Astrocyte (in vitro differentiated cells and primary cell): ENCODE data around the gene CACNA1C. TPM values are rescaled to one million over a fixed set of nuclear protein-coding genes. Genes with fewer than 3 reads are reported as not detected.
A peak's percentile ranks its signal among the peaks of the same experiment; 100 is the strongest.

ENCODE experiments used
- DNase-seq: peaks from one replicate; pipeline ENCODE4 v3.0.0-alpha.2; 2010; ENCODE audit warnings: low read depth
- FAIRE-seq: peaks from 2 replicates; lab custom pipeline; 2011; peaks lifted over from hg19 to GRCh38; lab: Jason Lieb, UNC
- H2AFZ ChIP-seq: 2 replicates; pipeline ENCODE4 v1.6.0; 2012; ENCODE audit warnings: low read depth, low read length, inconsistent platforms
- H3K27ac ChIP-seq: 2 replicates; pipeline ENCODE4 v1.5.1; 2011; ENCODE audit warnings: low read depth, low read length, inconsistent platforms
- H3K27me3 ChIP-seq: 2 replicates; pipeline ENCODE4 v1.6.0; 2011; ENCODE audit warnings: low read length, inconsistent platforms; ENCODE audit not compliant: insufficient read depth
- H3K36me3 ChIP-seq: 2 replicates; pipeline ENCODE4 v1.5.1; 2011; ENCODE audit warnings: low read length, inconsistent platforms; ENCODE audit not compliant: insufficient read depth
- H3K4me1 ChIP-seq: 2 replicates; pipeline ENCODE4 v1.5.1; 2011; ENCODE audit warnings: low read length, inconsistent platforms; ENCODE audit not compliant: insufficient read depth
- H3K4me2 ChIP-seq: 2 replicates; pipeline ENCODE4 v1.6.0; 2012; ENCODE audit warnings: low read length, inconsistent platforms
- H3K4me3 ChIP-seq: 2 replicates; pipeline ENCODE4 v1.5.1; 2011; ENCODE audit warnings: low read depth, mild to moderate bottlenecking, low read length, inconsistent platforms; ENCODE audit not compliant: insufficient read depth
- H3K79me2 ChIP-seq: 2 replicates; pipeline ENCODE4 v1.6.0; 2012; ENCODE audit warnings: mild to moderate bottlenecking, low read length, inconsistent platforms; ENCODE audit not compliant: insufficient read depth
- H3K9ac ChIP-seq: 2 replicates; pipeline ENCODE4 v1.6.0; 2012; ENCODE audit warnings: mild to moderate bottlenecking, low read length, inconsistent platforms
- H3K9me3 ChIP-seq: 2 replicates; pipeline ENCODE4 v1.5.1; 2012; ENCODE audit warnings: low read depth, mild to moderate bottlenecking, low read length, inconsistent platforms; ENCODE audit not compliant: insufficient read depth
- H4K20me1 ChIP-seq: 2 replicates; pipeline ENCODE4 v1.6.0; 2012; ENCODE audit warnings: low read length, inconsistent platforms; ENCODE audit not compliant: insufficient read depth
- H3K27ac Mint-ChIP-seq: one replicate; pipeline ENCODE4 v1.8.0; 2021; ENCODE audit warnings: mild to moderate bottlenecking, mixed read lengths; ENCODE audit not compliant: unreplicated experiment
- H3K27me3 Mint-ChIP-seq: one replicate; pipeline ENCODE4 v1.8.0; 2021; ENCODE audit warnings: low read depth, mixed read lengths; ENCODE audit not compliant: unreplicated experiment
- H3K36me3 Mint-ChIP-seq: one replicate; pipeline ENCODE4 v1.8.0; 2021; ENCODE audit warnings: low read depth, mixed read lengths; ENCODE audit not compliant: unreplicated experiment
- H3K4me1 Mint-ChIP-seq: one replicate; pipeline ENCODE4 v1.8.0; 2021; ENCODE audit warnings: low read depth, mixed read lengths; ENCODE audit not compliant: unreplicated experiment
- H3K4me3 Mint-ChIP-seq: one replicate; pipeline ENCODE4 v1.8.0; 2021; ENCODE audit warnings: mild to moderate bottlenecking, moderate library complexity, mixed read lengths; ENCODE audit not compliant: unreplicated experiment
- H3K9me3 Mint-ChIP-seq: one replicate; pipeline ENCODE4 v1.8.0; 2021; ENCODE audit warnings: mild to moderate bottlenecking, mixed read lengths; ENCODE audit not compliant: unreplicated experiment
- EZH2 ChIP-seq: IDR thresholded peaks from 2 replicates; pipeline ENCODE4 v1.6.1; 2012; ENCODE audit warnings: mild to moderate bottlenecking, low read length, inconsistent platforms; ENCODE audit not compliant: insufficient read depth
- total RNA-seq: library from RNA; stranded (reverse); gene quantifications from 2 replicates; pipeline ENCODE4 v1.2.1, GENCODE V29; 2021
- TF ChIP-seq, protein P1 (sequence below): IDR thresholded peaks from 2 replicates; pipeline ENCODE4 v1.5.1; 2011; ENCODE audit warnings: low read depth, mild to moderate bottlenecking, inconsistent platforms, low read length, moderate library complexity; ENCODE audit not compliant: insufficient read depth

The CACNA1C gene
- total RNA-seq, 1 donor from 2014 or later = 2.1 TPM

DNA sequence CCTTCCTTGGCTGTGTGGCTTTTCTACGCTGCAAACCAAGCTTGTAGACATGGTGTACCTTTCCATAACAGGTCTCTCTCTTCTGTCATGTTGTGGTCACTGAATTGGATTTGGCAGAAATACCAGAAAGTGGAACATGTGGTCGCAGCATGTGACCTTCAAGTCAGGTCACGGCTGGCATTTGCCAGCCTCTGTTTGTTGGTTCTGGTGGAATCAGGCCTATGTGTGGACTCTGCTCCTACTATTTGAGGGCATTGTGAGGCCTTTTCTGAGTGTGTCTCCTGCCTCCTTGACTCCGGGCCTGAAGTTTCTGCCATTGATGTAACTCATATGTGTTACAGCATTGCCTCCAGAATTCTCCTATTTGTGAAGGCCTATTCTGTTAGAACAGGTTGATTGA lies 116.7 kb downstream of the CACNA1C start:
- Mint-ChIP-seq H3K36me3 (peaks cover 2% of the 10 kb centered on the region), H3K4me3 (no peak overlapping the region), H3K4me1 (no peaks in the 10 kb centered on the region), H3K27me3 (peaks cover 20% of the 10 kb centered on the region), H3K9me3 (peaks cover 12% of the 10 kb centered on the region), H3K27ac (no peak overlapping the region)
- TF ChIP-seq EZH2 = no peak
- TF ChIP-seq, protein P1, sequence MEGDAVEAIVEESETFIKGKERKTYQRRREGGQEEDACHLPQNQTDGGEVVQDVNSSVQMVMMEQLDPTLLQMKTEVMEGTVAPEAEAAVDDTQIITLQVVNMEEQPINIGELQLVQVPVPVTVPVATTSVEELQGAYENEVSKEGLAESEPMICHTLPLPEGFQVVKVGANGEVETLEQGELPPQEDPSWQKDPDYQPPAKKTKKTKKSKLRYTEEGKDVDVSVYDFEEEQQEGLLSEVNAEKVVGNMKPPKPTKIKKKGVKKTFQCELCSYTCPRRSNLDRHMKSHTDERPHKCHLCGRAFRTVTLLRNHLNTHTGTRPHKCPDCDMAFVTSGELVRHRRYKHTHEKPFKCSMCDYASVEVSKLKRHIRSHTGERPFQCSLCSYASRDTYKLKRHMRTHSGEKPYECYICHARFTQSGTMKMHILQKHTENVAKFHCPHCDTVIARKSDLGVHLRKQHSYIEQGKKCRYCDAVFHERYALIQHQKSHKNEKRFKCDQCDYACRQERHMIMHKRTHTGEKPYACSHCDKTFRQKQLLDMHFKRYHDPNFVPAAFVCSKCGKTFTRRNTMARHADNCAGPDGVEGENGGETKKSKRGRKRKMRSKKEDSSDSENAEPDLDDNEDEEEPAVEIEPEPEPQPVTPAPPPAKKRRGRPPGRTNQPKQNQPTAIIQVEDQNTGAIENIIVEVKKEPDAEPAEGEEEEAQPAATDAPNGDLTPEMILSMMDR = no peak
- FAIRE-seq (no peak), DNase-seq (no peak)
- Histone ChIP-seq H3K27ac (no peak overlapping the region), H3K4me3 (no peak overlapping the region), H3K9ac (no peak overlapping the region), H3K27me3 (no peaks in the 10 kb centered on the region), H3K79me2 (no peaks in the 10 kb centered on the region), H3K4me2 (no peak overlapping the region), H2AFZ (no peak overlapping the region), H3K9me3 (peaks cover 2% of the 10 kb centered on the region), H4K20me1 (no peaks in the 10 kb centered on the region), H3K4me1 (peaks cover 3% of the 10 kb centered on the region), H3K36me3 (no peaks in the 10 kb centered on the region)

DNA sequence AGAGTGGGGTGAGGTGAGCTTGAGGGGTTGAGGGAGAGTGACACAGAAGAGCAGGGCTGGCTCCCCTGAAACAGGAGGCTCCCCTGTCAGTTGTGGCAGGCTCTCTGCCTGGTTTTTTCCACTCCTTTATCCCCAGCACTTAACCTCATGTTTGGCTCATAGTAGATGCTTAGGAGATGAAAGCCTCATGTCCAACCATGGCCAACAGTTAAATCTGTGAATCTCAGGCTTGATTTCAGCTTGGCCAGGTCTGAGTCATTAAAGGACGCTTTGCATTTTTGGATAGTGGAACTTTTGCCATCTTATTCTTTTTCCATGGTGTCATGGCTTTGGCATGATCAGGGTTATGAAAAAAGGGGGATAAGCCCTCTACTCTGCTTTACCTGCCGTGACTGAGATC lies 117.2 kb downstream of the CACNA1C start:
- Histone ChIP-seq H3K36me3 (no peaks in the 10 kb centered on the region), H2AFZ (no peak overlapping the region), H3K4me3 (no peak overlapping the region), H3K79me2 (no peaks in the 10 kb centered on the region), H3K9me3 (peaks cover 2% of the 10 kb centered on the region), H3K27me3 (no peaks in the 10 kb centered on the region), H3K4me1 (peaks cover 3% of the 10 kb centered on the region), H4K20me1 (no peaks in the 10 kb centered on the region), H3K9ac (no peak overlapping the region), H3K4me2 (no peak overlapping the region), H3K27ac (no peak overlapping the region)
- Mint-ChIP-seq H3K9me3 (peaks cover 12% of the 10 kb centered on the region), H3K27ac (no peak overlapping the region), H3K4me3 (no peak overlapping the region), H3K4me1 (no peaks in the 10 kb centered on the region), H3K27me3 (peaks cover 20% of the 10 kb centered on the region), H3K36me3 (peaks cover 2% of the 10 kb centered on the region)
- TF ChIP-seq, protein P1 = no peak
- TF ChIP-seq EZH2 = no peak
- DNase-seq = peak; percentile 73
- no peak for FAIRE-seq

DNA sequence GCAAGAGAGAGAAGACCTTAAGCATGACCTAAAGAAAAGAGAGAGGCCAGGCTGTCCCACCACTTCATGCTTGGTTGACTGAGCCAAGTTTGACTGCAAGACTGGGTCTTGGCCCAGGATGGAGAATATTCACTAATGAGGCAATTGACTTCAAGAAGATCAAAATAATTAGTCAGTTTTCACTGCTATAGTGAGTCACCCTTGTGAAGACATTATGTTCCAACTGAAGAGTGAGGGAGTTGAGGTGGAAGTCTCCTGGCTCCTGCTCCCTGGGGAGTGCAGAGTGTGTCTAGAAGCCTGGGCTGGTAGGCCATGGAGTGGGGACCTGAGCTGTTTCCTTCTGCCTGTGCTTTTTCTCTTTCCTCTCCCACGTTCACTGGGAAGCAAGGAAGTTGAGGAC lies 117.6 kb downstream of the CACNA1C start:
- Histone ChIP-seq H3K4me1 (peaks cover 3% of the 10 kb centered on the region), H3K27me3 (no peaks in the 10 kb centered on the region), H3K9me3 (peaks cover 2% of the 10 kb centered on the region), H2AFZ (no peak overlapping the region), H4K20me1 (no peaks in the 10 kb centered on the region), H3K27ac (no peak overlapping the region), H3K36me3 (no peaks in the 10 kb centered on the region), H3K4me2 (no peak overlapping the region), H3K4me3 (no peak overlapping the region), H3K9ac (no peak overlapping the region), H3K79me2 (no peaks in the 10 kb centered on the region)
- TF ChIP-seq EZH2 = no peak
- TF ChIP-seq, protein P1 = no peak
- DNase-seq = peak; percentile 70
- FAIRE-seq = no peak
- Mint-ChIP-seq H3K4me3 (no peak overlapping the region), H3K9me3 (peaks cover 12% of the 10 kb centered on the region), H3K27ac (no peak overlapping the region), H3K4me1 (no peaks in the 10 kb centered on the region), H3K36me3 (peaks cover 2% of the 10 kb centered on the region), H3K27me3 (peaks cover 20% of the 10 kb centered on the region)
